Stimulated activated CD8-positive, alpha-beta memory T cell treated with anti-CD3 and anti-CD28 coated beads, Interleukin-4, amount 100 ng/mL, for 48 hours (primary cell): ENCODE results near the gene DDR2.
"Not testable (repeated sequence)": the region's sequence is repeated elsewhere in the genome, so short reads cannot be mapped to it uniquely, and the experiment has no call there.

Source experiments
- DNase-seq: peaks from one replicate; pipeline ENCODE4 v3.0.0-alpha.2; 2020

The DDR2 gene

DNA sequence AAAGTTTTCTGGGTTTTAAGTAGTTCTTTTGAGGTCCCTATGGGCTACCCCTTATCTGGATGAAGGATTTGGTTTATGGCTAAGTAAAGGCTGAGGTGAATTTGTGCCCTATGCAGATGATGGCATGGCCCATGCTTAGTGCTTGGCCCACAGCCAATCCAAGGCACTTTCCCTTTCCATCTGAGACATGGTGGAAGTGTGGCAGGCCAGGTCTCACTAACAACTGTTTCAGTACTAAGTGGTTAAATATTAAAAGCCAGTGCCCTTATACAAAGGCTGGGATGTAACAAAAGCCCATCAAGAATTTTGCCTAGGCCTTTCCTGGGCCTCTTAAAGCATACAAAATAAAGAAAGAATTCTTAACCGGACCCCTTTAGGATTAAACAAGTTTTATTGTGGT, 156.5 kb downstream of the DDR2 start:
- DNase-seq = not testable (repeated sequence)

DNA sequence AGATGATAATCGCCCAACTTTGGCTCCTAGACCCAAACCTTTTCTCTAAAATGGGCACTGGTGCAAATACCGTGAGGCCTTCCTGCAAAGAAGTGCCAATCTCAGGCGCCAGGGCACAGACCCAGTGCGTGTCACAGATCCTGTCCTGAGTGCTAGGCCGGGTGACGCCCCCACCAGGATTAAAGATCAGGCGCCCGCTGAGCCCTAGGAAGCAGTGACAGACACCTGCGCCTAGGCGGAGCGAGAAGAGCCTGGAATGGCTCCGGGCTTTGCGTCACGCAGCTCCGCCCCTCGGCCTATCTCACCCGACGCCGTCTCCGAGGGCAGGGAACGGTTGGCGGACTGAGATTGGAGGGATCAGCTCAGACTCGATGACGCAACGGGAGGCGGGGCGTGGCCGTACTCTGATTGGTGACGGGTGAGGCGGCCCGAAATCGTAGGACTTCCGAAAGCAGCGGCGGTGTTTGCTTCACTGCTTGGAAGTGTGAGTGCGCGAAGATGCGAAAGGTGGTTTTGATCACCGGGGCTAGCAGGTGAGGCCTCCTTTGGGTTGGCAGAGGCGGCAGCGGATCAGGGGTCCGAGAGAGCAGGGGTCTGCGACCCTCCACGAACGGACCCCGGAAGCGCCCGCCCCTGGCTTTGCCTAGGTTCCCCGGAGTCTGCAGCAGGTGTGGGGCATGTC, 158.2 kb downstream of the DDR2 start, which contains the start of gene HSD17B7:
HSD17B7 (plus strand) TSS at position 400 of the 682 bp plus-strand sequence; CDS start at position 499, 99 bp downstream.
- DNase-seq = peak; percentile 77

DNA sequence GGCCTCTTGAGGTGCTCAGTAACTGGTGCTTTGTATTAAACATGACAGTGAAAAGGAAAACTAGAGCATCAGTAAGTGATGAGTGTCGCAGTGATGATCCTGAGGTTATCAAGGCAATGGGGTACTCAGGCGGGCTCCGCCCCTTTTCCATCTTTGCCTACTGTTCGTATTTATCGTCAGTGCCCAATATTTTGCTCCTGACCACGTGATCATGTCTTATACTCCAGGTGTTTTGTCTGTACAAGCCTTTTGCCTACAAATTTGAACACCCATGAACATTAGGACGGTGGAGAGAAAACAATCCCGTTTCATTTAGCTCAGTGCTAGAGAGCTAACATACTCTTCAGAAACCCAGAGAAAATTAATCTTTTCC, 158.7 kb downstream of the DDR2 start:
- not testable (repeated sequence) for DNase-seq

DNA sequence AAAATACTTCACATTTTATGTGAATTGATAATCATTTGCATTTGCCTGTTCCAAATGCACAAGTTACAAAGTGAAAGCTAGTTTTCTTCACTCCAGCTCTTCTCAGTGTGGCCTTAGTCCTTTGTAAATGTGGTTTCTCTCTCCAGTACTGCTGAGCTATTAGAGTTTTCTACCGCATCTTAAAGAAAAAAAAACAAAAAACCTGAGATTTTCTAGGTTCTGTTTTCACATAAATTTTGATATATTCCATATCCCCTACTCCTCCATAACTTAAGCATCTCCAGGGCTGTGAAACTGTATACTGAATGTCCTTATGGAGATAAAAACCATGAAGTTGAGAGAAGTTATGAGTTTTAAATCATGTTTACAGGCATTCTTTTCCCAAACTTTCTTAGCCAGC, 162.0 kb downstream of the DDR2 start:
- DNase-seq = not testable (repeated sequence)

DNA sequence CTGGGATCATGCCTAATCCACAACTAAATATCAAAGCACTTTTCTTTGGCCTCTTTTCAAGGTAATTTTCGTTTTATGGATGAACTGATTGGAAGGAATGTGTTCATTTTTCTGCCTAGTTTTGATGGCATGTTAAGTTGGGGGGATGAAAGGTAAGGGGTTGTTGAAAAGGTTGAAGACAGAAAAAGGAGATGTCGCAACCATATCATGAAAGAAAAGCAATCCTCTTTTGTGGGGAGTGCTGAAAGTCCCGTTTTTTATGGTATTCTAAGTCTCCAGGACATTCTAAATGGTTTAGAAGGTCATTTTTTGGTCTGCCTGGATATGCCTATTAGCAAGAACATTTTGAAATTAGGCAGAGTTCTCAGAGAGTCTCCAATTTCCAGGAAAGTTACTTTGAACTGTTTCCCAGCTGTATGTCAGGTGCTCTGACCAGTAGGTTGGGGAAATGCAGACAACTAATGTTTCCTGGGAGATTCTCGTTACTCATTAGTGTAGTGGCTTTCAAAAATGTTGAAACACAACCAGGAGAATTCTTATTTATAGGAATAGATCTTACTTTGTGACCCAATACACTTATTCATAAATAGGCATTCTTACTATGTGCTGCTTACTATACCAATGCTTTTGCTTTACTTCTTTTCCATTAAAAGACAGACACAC, 164.5 kb downstream of the DDR2 start:
- DNase-seq = not testable (repeated sequence)

DNA sequence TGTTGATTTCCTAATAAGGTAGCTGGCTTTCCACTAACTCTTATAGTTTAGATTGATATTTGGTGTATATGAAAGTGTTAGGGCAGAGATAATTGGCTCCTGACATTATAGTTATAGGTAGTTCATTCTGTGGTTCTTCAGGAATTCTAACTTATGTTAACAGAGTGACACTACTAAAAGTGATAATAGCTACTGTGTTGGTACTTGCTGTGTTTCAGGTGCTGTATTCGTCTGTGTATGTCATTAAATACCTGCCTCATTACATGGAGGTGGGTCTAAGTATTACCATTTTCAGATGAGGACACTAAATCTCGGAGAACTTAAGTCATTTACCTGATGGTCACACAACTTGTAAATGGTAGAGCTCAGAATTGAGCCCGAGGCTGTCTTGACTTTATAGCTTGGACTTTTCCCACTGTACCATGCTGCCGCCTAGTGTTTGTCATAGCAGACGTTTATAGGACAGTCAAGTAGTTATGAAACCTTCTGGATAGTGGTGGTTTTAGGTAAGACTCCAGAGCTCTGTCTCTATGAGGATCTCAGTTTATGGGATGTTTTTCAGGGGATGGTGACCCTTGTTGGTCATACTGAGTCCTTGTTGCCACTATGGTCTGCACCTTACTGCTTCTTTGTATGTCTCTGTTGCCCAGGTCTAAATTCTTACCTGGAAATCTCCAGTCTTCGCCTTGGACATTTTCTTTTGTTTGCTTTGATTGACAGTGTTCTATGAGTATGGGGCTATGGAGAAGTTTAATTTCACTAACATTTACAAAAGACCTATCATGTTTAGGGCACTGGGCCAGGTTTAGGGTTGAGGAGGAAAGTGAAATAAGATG, 167.9 kb downstream of the DDR2 start:
- not testable (repeated sequence) for DNase-seq

DNA sequence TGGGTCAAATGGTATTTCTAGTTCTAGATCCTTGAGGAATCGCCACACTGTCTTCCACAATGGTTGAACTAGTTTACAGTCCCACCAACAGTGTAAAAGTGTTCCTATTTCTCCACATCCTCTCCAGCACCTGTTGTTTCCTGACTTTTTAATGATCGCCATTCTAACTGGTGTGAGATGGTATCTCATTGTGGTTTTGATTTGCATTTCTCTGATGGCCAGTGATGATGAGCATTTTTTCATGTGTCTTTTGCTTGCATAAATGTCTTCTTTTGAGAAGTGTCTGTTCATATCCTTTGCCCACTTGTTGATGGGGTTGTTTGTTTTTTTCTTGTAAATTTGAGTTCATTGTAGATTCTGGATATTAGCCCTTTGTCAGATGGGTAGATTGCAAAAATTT, 175.2 kb downstream of the DDR2 start:
- not testable (repeated sequence) for DNase-seq

DNA sequence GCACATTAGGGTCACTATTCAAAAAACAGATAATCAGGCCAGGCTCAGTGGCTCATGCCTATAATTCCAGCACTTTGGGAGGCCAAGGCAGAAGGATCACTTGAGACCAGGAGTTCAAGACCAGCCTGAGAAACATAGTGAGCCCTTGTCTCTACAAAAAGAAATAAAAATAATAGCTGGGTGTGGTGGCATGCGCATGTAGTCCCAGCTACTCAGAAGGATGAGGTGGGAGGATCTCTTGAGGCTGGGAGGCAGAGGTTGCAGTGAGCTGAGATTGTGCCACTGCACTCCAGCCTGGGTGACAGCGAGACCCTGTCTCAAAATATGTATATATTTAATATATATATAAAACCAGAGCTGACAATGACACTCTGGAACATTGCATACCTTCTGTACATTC, 180.1 kb downstream of the DDR2 start:
- DNase-seq = not testable (repeated sequence)

DNA sequence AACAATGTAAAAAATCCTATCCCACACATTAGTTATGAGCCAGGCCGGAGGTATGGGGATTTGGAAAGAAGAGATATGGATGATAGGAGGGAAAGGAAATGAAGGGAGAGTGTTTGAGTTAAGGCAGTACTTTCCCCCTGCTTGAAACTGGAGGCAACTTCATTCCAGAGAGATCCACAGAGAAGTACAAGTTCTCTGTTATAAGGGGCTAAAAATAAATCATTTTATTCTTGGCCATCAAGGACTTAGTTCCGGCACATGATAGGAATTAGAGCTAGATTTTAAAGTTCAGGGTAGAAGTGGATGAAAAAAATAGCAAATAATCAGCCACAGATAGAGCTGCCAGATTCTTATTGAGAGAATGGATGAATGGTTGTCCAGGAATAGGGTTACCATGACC, 185.9 kb downstream of the DDR2 start:
- DNase-seq = not testable (repeated sequence)

DNA sequence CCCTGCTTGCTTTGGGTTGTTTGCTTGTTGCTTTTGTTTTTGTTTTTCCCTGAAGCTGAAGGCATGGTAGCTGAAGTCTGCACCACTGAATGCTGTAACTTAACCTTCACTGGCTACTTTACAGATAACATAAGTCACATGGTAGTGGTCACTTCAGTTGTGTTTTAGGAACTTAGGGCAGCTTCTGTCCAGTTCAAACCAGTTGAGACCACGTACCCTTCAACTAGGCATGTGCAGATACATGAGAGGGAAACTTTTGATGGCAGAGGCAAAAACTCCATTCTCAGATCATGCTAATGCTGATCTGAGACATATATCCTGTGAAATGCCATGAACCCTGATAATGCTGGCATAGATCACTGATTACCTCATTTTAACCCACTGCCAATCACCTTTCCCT, 186.4 kb downstream of the DDR2 start:
- DNase-seq = not testable (repeated sequence)

DNA sequence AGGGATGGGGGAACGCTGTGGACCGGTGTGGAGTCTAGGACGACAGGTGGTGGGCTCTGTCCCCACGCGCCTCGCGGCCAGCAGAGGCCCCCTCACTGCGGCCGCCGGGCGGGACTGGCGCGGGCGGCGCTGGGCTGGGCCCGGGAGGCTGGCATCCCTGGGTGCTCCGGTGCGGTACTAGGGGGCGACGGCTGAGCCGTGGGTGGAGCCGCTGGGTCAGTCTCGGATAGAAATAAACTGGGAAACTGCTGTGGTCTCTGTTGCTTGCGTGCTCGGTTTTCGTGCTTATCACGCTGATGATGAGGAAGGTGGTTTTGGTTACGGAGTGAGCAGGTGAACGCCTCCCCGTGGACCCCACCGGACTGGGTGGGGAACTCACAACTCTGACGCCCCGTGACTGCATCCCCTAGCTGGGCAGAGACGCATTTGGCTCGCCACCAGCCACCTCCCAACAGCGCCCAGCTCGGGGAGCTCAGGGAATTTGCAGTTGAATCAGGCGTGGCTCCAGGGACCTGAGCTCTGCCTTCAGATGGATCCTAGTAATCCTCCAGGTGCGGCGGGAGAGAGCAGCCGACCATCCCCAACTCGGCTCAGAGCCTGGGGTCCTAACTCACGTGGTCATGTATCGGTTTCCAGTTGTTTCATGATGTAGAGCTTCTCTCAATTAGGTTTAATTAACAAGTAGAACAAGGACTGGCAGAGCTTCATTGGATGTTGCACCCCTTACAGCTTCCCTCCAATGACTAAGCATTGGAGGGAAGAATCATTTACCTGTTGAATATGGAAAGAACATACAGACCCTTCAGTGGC, 190.3 kb downstream of the DDR2 start:
- peak; percentile 24 for DNase-seq

DNA sequence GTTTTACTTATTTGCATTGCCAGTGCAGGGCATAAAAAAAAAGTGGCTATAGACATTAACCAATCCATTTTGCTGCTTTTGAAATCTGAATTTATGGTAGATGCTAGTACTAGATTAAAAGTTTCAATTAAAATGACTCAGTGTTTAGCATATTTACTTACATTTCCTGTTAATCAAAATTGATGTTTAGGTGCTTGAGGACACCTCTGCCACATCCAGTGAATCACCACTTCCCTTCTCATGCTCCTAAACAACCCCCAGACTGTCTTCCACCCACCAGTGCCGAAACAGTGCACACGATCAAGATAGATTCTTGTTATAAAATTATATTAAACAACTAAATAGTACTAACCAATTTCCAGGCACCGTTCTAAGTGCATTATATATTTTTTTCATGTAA, 191.0 kb downstream of the DDR2 start:
- DNase-seq = no peak

DNA sequence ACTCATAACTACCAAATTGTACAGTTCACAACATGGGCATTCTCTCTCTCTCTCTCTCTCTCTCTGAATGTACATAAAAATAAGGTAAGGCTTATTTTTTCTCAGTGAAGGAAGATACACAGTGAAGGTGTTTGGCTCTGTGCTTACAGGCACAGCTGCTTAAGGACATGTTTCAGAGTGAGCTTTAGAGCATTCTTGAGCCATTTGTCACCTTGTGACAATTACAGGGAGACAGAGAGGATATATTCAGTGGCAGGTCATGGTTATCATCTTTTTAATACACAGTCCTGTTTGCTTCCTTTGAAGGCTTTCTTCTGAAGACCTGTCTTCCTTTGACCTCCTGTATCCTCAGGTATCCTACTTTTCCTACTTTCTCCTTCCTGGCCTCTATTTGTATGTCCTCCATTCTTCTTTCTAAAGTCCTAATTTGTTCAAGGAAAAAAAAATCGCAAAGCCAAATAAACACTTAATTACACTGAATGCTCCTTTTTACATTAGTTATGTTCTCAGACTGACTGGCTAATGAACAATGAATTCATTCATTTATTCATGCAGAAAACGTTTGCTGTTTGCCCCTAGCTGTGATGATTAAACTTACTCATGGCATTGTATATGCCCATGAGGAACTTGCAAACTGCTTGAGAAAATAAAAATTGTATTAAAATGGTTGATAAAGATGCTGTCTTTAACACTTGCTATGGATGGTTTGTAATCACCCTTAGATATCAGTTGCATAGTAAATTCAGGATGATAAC, 191.7 kb downstream of the DDR2 start:
- DNase-seq = no peak

DNA sequence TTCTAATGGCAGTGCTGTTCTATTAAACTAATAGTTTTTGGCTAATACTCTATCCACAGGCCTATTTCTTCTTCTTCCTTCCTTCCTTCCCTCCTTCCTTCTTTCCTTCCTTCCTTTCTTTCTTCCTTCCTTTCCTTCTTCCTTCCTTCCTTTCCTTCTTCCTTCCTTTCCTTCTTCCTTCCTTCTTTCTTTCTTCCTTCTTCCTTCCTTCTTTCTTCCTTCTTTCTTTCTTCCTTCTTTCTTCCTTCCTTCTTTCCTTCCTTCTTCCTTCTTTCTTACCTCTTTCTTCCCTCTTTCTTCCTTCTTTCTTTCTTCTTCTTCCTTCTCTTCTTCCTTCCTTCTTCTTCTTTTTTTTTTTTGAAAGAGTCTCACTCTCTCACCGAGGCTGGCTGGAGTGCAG, 197.0 kb downstream of the DDR2 start:
- DNase-seq = no peak

DNA sequence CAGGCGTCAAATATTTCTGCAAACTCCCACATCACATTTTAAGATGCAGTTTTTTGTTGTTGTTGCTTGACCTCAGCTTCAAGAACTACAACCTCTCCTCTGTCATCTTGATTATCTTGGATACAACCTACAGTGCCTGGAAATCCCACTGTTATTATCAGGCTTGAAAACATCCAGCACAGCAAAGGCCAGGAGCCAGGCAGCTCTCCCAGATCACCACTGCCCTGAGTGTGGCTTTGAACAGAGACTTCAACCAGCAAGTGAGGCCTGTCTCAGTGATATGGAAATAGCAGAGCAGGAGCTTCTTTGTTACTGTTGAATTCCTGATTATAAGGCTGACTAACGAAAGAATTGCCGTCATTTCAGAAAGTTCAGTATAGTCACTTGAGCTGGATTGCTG, 200.2 kb downstream of the DDR2 start:
- no peak for DNase-seq

DNA sequence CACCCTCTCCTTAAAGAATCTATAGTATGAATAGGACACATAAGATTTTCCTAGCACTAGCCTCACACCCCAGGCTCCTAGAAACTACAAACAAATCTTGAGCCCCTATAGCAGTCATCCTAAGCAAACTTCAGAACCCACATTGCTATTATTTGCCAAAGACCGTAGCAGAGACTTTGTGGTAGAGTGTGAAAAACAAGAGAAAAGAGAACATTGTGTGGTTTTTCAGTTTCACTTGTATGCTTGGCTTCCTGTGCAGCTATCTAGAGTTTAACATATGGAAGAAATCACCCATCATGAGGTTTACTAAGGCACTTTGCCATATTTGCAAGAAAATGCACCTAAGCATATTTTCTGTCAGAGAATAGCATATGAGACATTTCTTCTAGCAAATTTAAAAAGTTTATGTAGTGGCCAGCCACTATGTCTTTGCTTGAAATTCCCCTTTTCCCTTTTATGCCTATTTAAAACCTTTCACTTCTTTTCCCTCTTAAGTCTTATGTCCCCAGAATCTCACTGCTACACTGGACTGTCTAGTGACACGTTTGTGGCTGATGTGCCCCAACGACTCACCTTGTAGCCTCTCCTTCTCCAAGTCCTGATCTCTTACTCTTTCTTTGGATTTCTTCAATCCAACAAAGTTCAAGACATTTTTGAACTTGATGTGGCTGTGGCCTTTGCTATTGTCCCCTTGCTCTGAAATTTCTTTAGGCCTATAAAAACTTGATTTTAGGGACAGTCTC, 203.1 kb downstream of the DDR2 start:
- DNase-seq = no peak
